GM18873 (cell line): Measurements from ENCODE around the gene ABCG1.
A peak's percentile ranks its signal among the peaks of the same experiment; 100 is the strongest.
"Not testable (repeated sequence)": the region's sequence is repeated elsewhere in the genome, so short reads cannot be mapped to it uniquely, and the experiment has no call there.

Experiments used
- ATAC-seq: cut with Tn5 transposase; IDR thresholded peaks from one replicate; pipeline ENCODE4 v1.9.1; 2021; ENCODE audit warnings: mild to moderate bottlenecking, moderate library complexity, moderate number of reproducible peaks; ENCODE audit not compliant: unreplicated experiment, low FRiP score

ABCG1 gene

DNA sequence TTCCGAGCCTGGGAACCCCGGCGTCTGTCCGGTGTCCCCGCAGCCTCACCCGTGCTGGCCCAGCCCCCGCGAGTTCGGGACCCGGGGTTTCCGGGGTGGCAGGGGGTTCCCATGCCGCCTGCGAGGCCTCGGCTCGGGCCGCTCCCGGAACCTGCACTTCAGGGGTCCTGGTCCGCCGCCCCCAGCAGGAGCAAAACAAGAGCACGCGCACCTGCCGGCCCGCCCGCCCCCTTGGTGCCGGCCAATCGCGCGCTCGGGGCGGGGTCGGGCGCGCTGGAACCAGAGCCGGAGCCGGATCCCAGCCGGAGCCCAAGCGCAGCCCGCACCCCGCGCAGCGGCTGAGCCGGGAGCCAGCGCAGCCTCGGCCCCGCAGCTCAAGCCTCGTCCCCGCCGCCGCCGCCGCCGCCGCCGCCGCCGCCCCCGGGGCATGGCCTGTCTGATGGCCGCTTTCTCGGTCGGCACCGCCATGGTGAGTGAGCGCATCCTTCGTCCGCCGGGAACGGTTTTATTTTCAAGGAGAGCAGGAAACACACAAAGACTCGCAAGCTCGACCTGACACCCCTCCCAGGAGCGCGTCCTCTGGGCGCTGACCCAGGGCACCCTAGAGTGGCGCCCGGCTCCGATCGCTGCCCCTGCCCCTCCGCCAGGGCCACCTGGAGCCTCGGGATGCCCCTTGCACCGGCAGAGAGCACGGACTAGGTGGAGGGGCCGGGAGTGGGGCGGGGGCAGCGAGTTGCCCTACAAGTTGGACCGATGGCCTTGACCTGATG is at the start of gene ABCG1:
Gene ABCG1, plus strand, starts transcription at position 305 of the 770 bp plus-strand sequence. Its CDS starts 123 bp downstream, at position 428.
- no peak for ATAC-seq

DNA sequence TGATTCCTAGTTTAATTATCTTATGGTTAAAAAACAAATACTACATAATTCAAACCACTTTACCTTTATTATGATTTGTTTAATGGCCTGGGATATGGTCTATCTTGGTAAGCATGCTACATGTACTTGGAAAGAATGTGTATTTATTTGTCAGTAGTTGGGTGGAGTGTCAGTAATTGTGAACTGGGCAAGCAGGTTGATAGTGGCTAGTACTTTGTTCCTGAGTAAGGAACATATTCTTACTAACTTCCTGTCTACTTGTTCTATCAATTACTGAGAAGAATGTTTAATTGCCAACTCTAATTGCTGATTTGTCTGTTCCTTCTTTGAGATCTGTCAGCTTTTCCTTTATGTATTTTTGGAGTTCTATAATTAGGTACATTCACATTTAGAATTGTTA is 49.2 kb upstream of the ABCG1 start:
- no peak for ATAC-seq

DNA sequence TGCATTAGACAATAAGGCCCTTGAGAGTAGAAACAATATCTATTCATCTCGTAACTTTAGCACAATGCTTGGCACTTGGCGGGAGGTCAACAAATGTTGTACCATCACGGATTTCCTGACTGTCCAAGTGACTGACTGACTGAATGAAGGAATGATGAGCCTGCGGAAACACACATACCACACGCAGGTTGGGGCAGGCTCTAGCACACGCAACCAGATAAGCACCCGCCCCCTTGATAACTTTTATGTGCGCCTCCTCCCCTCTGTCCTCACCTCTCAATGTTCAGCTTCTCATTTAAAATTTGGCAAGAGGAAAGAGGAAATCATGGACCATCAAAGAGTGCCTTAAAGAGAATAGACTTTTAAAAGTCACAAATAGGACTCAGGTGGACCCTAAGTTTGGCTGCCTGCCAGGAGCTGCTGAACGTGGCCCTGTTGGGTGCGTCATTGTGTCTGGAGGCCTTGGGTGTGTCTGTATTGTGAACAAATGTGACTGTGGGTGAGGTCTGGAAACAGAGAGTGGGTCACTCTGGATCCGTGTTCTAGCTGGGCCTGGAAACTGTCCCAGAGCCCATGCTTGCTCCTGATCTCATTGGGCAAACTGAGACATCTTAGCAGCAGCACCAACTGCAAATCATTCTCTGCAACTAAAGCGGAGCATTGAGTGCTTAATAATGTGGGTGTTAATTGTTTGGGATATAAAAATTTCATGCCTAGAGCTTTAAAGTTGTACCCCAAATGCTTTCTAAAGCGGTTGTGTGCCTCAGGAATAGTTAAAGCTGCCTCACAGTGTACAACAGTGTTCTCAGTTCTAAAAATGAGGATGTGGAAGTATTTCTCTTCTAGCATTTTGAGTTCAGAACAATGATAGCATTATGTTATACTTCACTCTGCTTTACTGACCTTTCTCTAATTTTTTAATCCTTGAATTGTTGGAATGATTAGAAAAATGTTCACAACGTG is 47.6 kb upstream of the ABCG1 start:
- no peak for ATAC-seq

DNA sequence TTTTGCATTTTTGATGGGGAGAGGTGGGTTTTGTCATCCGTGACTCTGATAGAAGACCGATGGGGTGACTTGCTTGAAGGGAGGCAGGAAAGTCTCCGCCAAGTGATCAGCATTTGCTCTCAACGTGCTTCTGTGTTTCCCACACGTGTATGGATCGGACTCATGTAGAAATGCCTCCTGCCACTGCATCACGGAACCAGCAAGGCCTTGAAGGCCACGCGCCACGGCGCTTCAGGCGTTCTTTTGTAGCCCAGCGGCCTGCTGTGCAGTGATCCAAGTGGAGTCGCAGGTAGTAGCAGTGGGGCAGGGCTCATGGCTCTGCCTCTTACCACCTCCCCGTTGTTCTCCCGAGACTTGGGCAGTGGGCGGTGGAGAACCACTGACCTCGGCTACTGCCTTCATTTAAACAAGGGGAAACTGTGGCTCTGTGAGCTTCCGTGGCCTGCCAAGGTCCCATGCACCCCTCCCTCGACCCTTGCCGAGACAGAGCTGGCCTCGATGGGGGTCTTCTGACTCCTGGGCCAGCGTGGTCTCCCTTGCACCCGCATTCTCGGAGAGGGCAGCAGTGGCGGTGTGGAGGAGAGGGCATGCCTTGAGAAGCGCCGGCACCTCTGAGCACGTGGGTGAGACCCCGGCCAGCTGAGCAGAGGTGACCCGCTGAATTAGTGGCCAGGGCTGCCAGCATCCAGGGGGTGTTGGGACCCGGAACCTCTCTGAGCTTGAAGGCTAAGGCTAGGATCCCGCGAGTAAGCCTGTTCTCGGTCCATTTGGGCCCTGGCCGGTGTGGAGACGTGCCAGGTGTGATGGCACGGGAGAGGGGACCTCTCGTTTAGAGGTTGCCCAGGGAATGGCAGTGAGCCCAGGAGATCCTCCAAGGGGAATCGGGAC is 46.1 kb upstream of the ABCG1 start:
- no peak for ATAC-seq

DNA sequence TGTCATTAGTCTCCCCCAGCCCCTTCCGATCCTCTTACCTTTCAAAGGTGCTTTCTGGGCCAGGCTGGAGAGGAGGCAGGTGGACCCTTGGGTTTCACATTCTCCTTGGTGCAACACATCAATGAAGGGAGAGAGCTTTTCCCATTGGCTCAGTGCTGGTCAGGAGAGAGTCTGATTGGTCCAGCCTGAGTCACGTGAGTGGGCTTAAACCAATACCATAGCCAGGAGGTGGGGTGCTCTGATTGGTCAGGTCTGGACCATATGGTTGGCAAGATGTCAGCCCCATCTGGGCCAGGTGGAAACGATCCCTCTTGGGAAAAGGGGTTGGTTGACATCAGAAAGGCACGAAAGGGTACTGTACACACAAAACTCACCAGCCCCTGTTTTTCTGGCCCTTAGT is 44.8 kb upstream of the ABCG1 start:
- no peak for ATAC-seq

DNA sequence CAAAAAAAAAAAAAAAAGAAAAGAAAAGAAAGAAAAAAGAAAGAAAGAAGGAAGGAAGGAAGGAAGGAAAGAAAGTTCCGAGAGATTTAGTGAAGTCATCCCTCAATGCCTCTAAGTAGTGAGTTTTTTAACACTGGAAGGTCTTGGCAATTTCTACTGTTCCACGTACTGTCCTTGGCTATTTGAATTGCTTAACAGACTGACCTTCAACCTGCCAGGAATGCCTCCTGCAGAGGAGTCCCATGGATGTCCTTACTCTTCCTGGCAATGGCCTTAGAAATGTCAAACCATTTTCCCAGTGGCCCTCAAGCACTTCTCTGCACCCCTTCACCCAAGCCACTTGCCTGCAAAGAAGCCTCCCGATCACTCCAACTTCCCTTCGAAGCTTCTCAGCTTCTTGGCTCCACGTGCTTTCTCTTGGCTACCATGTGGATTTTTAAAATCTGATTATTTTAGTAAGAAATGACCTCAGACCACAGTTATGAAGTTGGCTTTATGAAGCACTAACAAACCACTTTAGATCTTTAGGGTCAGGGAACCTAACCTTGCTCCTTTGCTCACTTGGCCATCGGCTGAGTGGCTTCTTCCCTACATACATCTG is 43.7 kb upstream of the ABCG1 start:
- no peak for ATAC-seq

DNA sequence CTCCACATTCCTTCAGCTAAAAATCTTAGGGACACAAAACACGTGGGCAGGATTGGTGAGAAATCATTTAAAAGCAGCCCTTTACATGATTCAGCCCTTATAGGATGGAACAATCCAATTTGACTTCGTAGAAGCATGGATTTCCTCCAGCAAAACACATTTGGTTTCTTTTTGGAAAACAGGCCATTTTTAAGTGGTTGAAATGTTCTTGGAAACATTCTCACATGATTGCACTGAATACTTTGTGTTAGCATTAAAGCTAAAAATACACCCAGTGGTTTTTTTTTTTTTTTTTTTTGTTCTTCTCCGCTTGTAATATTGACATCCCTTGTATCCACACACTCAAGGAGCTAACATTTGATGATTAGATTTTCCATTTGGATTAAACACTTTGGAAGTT is 42.1 kb upstream of the ABCG1 start:
- ATAC-seq: no peak

DNA sequence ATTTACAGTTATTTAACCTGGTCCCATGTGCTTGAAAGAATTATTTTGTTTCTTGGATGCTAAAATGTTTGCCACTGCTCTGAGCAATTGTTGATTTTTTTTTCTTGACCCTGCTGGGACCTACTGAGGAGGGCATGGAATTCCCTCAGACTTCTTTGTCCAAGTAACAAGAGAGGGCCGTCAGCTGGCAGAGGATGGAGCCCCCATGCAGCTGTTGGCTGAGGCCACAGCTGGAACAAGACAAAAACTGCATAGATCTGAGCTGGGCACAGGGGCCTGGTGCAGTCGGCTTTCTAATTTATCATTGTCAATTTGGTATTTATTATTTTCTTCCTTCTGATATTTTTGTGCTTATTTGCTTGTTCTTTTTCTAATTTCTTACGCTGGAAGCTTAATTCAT is 39.6 kb upstream of the ABCG1 start:
- no peak for ATAC-seq

DNA sequence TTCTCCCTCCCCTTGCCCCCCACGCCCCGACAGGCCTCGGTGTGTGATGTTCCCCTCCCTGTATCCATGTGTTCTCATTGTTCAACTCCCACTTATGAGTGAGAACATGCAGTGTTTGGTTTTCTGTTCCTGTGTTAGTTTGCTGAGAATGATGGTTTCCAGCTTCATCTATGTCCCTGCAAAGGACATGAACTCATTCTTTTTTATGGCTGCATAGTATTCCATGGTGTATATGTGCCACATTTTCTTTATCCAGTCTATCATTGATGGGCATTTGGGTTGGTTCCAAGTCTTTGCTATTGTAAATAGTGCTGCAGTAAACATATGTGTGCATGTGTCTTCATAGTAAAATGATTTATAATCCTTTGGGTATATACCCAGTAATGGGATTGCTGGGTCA is 38.9 kb upstream of the ABCG1 start:
- ATAC-seq: not testable (repeated sequence)

DNA sequence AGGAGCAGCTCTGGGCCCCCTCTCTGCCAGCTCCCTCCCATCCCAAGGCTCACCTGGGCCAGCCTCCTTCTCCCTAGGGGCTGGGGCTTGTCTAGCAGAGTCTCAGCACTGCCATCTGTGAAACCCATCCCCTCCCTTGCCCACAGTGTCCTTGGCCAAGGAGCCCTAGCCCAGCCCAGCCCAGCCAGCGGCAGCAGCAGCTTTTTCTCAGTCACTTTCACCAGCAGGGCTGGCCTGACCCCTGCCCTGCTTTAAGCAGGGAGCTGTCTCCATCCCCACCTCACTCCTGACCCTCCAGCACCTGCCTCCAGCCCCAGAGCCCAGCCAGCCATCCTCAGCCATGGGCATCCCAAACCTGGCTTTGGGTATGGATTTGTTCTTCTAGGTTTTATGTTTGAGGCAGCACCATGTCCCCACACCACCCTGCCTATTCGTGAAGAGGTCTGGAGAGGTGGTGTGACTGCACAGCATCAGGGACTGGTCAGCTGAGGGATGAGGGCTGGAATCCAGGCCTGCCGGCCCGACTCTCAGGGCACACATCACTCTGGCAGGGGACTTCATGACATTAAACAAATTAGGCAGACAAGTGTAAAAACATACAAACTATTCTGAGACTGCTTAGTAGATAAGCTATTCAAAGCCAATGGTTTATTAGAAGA is 36.1 kb upstream of the ABCG1 start:
- no peak for ATAC-seq

DNA sequence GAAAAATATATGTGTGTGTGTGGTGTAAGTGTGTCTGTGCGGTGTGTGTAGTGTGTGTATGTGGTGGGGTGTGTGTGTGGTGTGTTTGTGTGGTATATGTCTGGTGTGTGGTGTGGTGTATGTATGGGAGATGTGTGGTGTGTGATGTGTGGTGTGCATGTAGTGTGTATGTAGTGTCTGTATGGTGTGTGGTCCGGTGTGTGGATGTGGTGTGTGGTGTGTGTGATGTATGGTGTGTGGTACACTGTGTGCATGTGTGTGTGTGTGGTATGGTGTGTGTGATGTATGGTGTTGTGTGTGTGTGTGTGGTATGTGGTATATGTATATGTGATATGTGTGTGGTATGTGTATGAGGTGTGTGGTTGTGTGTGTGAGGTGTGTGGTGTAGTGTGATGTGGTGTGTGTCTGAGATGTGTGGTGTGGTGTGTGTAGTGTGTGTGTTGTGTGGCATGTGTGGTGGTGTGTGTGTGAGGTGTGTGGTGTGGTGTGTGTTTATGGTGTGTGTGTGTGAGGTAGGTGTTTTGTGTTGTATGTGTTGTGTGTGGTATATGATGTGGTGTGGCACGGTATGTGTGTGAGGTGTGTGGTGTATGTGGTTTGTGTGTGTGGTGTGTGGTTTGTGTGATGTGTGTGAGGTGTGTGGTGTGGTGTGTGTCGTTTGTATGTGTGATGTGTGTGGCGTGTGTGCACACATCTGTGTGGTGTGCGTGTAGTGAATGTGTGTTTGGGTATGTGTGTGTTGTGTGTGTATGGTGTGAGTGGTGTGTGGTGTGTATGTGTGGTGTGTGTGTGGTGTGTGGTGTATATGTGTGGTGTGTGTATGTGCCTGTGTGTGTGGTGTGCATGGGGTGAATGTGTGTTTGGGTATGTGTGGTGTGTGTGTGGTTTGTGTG is 35.3 kb upstream of the ABCG1 start:
- ATAC-seq: no peak

DNA sequence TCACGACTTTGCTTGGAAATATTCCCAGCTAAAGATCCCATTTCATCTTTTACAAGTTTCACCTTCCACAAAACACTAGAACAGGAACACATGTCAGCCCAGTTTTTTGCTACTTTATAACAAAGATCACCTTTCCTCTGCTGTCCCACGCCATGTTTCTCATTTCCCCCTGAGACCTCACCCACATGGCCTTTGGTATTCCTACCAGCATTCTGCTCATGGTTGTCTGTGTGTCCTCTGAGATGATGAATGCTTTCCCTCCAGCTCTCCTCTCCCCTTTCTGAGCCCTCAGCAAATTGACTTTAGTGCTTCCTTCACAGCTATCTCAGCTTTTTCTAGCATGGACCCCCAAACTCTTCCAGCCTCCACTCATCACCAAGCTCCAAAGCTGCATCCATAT is 32.3 kb upstream of the ABCG1 start:
- ATAC-seq: no peak

DNA sequence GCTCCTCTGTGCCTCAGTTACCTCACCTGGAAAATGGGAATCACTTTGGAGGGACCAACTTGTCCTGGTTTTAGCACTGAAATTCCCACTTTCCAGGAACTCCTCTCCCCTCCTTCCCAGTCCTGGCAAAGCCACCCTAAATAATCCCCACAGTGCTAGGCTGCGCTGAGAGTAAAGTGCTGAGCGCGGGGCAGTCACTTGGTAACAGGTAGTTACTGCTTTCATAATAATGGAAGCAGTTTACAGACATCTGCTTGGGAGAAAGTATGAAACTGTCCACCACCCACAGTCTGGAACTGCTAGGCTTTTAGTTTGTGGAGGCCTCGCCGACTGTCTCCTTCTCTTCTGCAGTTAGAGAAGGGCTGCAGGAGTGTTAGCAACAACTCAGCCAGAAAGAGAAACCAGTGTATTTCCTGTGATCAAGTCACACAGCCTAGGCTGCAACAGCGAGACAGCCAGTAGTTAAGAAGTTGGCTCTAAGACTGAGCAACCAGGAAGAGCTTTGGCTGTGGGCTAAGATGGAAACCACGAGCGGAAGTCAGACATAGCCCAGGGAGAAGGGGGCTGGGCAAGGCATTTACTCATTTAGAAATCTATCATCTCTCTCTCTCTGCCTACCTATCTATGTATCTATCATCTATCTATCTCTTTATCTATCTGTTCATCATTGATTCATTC is 30.8 kb upstream of the ABCG1 start:
- peak; percentile 97 for ATAC-seq

DNA sequence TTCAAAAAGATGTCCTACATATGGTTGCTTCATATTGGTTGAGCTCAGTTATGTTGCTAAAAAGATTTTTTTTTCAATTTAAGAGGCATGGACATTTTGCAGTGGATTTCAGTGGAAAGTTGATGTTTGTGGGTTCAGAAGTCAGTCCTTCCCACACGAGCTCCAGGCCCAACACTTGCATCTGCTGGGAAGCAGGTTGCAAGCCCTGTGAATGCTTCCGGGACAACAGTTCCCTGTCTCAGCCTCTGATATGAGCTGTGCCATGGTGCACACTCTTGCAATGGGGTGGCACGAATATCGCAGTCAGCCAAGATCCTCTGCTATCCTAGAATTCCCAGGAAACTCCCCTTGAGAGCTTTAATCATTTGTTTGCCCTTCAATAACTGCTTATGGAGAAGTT is 30.3 kb upstream of the ABCG1 start:
- ATAC-seq: no peak

DNA sequence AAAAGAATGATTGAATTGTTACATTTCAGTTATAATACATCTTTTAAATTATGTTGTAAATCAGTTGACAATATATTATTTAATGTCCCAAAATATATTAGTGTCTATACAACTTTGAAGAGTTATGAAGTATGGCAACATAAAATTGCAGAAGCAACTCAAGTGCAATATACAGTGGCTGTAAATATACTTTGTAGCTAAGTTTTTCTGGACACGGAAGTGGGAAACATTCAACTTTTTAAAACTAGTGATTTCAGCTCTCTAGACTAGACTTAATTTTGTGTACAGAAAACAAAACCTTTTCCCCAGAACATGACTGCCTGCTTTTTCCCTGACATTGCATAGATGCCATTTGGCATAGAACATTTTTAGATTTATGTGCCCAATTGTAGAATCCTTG is 29.5 kb upstream of the ABCG1 start:
- ATAC-seq: no peak

DNA sequence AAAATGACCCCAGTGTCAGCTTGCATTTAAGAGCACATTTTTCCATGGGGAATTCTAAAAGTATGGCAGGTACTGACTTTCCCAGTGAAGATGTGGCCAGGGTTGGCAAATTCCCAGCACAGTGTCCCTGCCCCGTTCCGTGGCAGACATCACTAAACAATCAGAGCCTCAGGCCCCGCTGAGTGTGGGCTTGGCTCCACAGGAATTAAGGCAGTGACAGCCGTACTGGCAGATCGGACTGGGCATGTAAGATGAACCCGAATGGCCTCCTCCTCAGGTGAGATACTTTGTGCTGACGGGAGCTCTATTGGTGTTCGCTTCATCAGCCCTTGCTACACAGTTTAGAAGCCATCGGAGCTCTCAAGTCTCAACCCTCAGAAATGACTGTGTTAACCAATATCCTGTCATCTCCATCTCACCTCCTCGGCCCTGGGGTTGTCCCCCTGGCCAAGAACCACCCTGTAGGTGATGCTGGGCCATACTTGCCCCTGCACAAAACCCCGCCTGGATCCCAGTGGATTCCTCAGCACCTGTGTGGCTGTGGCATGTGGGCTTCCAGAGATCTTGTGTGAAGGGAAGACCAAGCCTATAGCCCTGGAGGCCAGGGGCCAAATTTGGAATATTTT is 29.0 kb upstream of the ABCG1 start:
- ATAC-seq: no peak

DNA sequence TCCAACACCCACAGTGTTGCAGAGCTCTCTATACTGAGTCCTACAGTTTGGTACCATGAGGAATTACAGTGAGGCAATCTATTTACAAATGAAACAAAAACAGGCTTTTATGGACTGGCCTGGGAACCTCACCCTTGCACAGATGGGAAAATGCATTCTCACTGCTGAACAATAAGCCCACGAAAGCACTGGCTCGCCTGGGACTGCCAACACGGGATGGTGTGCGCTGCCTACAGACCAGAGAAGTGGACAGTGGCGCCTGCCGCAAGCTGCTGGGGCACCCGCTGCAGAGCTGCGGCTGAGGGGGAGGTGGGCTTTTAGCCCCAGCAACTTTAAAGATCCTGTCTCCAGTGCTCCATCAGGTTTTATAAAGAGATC is 28.5 kb upstream of the ABCG1 start:
- no peak for ATAC-seq

DNA sequence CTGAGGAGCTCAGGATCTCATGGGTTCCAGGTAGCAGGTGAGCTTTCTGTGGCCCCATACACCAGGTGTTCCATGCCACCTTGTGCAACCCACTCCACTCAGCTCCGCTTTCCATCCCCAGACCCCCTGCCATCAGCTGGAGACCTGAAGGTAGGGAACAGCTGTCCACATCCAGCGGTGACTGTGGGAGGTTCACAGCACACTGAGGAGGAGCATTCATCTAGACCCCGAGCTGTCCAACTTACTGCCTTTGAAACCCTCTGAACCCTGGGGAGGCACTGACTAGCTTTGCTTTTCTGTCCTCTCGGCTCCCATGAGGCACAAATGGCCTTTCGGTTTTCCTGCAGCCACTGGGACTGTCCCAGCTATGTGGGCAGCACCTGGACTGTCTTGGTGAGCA is 27.9 kb upstream of the ABCG1 start:
- no peak for ATAC-seq
